Prostate gland (tissue), 2 donors: ENCODE measurements around the gene TFF1.

Source experiments
- CTCF ChIP-seq, 4 experiments: fragments of 200-600 bp in 2 of 4; fragments of 450-650 bp in 2 of 4; sonication (generic) in 2 of 4; IDR thresholded peaks; 1 replicate in 3 of 4; 2 replicates in 1 of 4; pipeline ENCODE4 v1.5.1; 2016 to 2019; ENCODE audit warnings: antibody characterized with exemption in 4 of 4, mild to moderate bottlenecking in 2 of 4, moderate library complexity in 2 of 4
- POLR2A ChIP-seq: fragments of 450-650 bp; IDR thresholded peaks from one replicate; pipeline ENCODE4 v1.6.1; 2016; ENCODE audit warnings: antibody characterized with exemption, mild to moderate bottlenecking

- TF ChIP-seq CTCF (IDR thresholded peaks at IDR 0.05) (peak in 2 of 4 experiments; percentile 9 to 57), POLR2A (no peak)
These were observed 10.1 kb upstream of the TFF1 start for GRCh38 chr21:42376338-42376982.
